NK-92 treated with Interleukin-12 subunit alpha and Interleukin-12 subunit beta, amount 100 ng/mL, for 24 hours (cell line): ENCODE measurements around the gene IFNA17.
"Not testable (repeated sequence)": the region's sequence is repeated elsewhere in the genome, so short reads cannot be mapped to it uniquely, and the experiment has no call there.

Experiments used
- DNase-seq: peaks from one replicate; lab custom pipeline; 2025; lab: John Stamatoyannopoulos, UW

The IFNA17 gene

GRCh38 chr9:21228122-21228521 is at the start of gene IFNA17:
TSS of gene IFNA17 (minus strand) at chr9:21228222. CDS start at chr9:21228173, 49 bp downstream.
- DNase-seq = no peak

- DNase-seq = no peak
Observed at GRCh38 chr9:21268347-21268657, 40.3 kb upstream of the IFNA17 start.

GRCh38 chr9:21267485-21268346 is 39.7 kb upstream of the IFNA17 start:
- no peak for DNase-seq

GRCh38 chr9:21266733-21267484 is 38.9 kb upstream of the IFNA17 start:
- no peak for DNase-seq

- DNase-seq = no peak
Observed at GRCh38 chr9:21265421-21266189, 37.6 kb upstream of the IFNA17 start.

- DNase-seq = peak; percentile 72
Observed at GRCh38 chr9:21255538-21256212, 27.7 kb upstream of the IFNA17 start.

- DNase-seq = no peak
Observed at GRCh38 chr9:21252721-21253547, 24.9 kb upstream of the IFNA17 start.

GRCh38 chr9:21251638-21252037 is 23.6 kb upstream of the IFNA17 start:
- no peak for DNase-seq

- no peak for DNase-seq
Observed at GRCh38 chr9:21251190-21251589, 23.2 kb upstream of the IFNA17 start.

- no peak for DNase-seq
Observed at GRCh38 chr9:21244836-21245235, 16.8 kb upstream of the IFNA17 start.

- DNase-seq = no peak
Observed at GRCh38 chr9:21239911-21240310, 11.9 kb upstream of the IFNA17 start, which contains the start of gene IFNA14. TSS of gene IFNA14 (minus strand) at chr9:21240005. CDS start at chr9:21239935, 70 bp downstream.

GRCh38 chr9:21236360-21236714 is 8.3 kb upstream of the IFNA17 start:
- DNase-seq = not testable (repeated sequence)

GRCh38 chr9:21235468-21236359 is 7.7 kb upstream of the IFNA17 start:
- peak; percentile 2 for DNase-seq

GRCh38 chr9:21234153-21234687 is 6.2 kb upstream of the IFNA17 start:
- no peak for DNase-seq

GRCh38 chr9:21233258-21233657 is 5.2 kb upstream of the IFNA17 start:
- DNase-seq = no peak

- DNase-seq = not testable (repeated sequence)
Observed at GRCh38 chr9:21217211-21217610, 10.8 kb downstream of the IFNA17 start, which contains the start of gene IFNA16. TSS of gene IFNA16 (minus strand) at chr9:21217311. CDS start at chr9:21217305, 6 bp downstream.

- DNase-seq = not testable (repeated sequence)
Observed at GRCh38 chr9:21213411-21214326, 14.4 kb downstream of the IFNA17 start.

GRCh38 chr9:21212160-21212559 is 15.9 kb downstream of the IFNA17 start:
- not testable (repeated sequence) for DNase-seq
